Measurements from ENCODE around the gene ERGIC1.

The ERGIC1 gene

DNA sequence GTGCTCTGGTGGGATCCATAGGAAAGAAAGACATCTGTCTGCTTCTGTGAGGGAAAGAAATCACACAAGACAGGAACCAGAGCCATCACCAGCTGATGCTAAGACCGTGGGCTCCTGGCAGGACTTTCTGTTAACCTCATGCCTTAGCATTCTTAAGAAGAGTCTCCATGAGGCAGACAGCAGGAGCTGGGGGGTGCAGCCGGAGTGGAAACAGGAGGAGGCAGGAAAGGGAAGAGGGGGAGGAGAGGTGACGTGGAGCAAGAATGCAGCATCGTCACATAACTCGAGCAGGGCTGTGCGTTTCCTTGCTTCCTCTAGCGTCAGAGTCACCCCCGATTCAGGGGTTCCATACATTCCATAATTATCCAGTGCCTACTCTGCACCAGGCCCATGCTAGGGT lies 53.6 kb downstream of the ERGIC1 start:
- TF ChIP-seq, protein P1, sequence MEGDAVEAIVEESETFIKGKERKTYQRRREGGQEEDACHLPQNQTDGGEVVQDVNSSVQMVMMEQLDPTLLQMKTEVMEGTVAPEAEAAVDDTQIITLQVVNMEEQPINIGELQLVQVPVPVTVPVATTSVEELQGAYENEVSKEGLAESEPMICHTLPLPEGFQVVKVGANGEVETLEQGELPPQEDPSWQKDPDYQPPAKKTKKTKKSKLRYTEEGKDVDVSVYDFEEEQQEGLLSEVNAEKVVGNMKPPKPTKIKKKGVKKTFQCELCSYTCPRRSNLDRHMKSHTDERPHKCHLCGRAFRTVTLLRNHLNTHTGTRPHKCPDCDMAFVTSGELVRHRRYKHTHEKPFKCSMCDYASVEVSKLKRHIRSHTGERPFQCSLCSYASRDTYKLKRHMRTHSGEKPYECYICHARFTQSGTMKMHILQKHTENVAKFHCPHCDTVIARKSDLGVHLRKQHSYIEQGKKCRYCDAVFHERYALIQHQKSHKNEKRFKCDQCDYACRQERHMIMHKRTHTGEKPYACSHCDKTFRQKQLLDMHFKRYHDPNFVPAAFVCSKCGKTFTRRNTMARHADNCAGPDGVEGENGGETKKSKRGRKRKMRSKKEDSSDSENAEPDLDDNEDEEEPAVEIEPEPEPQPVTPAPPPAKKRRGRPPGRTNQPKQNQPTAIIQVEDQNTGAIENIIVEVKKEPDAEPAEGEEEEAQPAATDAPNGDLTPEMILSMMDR (IDR thresholded peaks at IDR 0.05; ENCODE audit: insufficient read depth, low read length, poor library complexity, severe bottlenecking): no peak
- no peak for DNase-seq (ENCODE audit: extremely low read depth, insufficient read length)
- Histone ChIP-seq H3K4me3 (replicated peaks; ENCODE audit: low read depth, low read length) (no peak overlapping the region), H3K36me3 (ENCODE audit: control insufficient read depth, insufficient read depth, low read length) (peaks cover 21% of the 10 kb centered on the region), H3K27me3 (replicated peaks; ENCODE audit: control insufficient read depth, insufficient read depth, low read length) (no peaks in the 10 kb centered on the region)

DNA sequence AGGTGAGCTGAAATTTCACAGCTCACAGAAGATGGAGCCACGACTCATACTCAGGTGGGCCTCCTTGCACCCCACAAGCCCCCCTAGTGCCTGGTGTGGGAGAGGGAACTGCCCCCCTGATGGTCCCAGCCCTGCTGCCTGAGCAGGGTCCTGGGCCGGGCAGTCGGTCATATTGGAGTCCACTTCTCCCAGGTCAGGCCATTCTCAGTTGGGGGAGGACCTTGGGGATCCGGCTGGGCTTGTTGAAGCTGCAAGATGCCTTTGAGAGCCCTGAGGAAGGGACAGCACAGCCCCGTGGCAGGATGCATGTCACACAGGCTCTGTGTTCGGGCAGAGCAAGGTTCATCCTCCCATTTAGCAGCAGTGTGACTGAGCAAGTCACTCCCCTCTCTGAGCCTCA lies 56.6 kb downstream of the ERGIC1 start:
- TF ChIP-seq, protein P1 (IDR thresholded peaks at IDR 0.05; ENCODE audit: insufficient read depth, low read length, poor library complexity, severe bottlenecking): no peak
- peaks cover 22% of the 10 kb centered on the region for H3K36me3 ChIP-seq (ENCODE audit: control insufficient read depth, insufficient read depth, low read length)
- H3K4me3 ChIP-seq (replicated peaks; ENCODE audit: low read depth, low read length): no peak overlapping the region
- DNase-seq (ENCODE audit: extremely low read depth, insufficient read length): no peak
- no peaks in the 10 kb centered on the region for H3K27me3 ChIP-seq (replicated peaks; ENCODE audit: control insufficient read depth, insufficient read depth, low read length)

DNA sequence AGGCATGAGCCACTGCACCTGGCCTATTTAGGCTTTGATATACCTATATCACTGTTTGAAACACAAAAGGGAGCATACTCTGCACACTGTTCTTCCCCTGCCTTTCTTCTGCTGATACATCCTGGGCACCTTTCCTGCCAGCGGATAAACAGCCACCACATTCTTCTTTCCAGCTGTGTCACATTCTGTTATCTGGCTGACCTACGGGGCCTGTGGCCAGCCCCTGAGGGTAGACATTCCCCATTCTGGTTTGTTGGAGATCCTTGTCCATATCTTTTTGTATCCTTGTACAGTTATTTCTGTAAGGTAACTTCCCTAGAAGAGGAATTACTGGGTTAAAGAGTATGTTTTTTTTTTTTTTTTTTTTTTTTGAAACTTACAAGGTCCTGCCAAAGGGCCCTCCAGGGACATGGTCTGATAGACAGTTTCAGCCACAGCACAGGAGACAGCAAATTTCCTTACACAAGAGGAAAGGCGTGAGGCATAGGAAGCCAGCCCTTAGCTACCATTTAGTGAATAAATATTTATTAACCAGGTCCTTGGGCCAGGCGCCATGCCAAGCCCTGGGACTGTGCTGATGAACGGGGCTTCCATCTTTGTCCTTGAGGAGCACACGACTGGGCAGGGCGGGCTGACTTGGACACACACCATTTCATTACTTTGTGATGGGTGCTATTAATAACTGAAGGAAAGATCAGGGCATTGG lies 57.8 kb downstream of the ERGIC1 start:
- H3K27me3 ChIP-seq (replicated peaks; ENCODE audit: control insufficient read depth, insufficient read depth, low read length): no peaks in the 10 kb centered on the region
- H3K4me3 ChIP-seq (replicated peaks; ENCODE audit: low read depth, low read length): no peak overlapping the region
- H3K36me3 ChIP-seq (ENCODE audit: control insufficient read depth, insufficient read depth, low read length): peaks cover 17% of the 10 kb centered on the region
- DNase-seq (ENCODE audit: extremely low read depth, insufficient read length): no peak
- TF ChIP-seq, protein P1 (IDR thresholded peaks at IDR 0.05; ENCODE audit: insufficient read depth, low read length, poor library complexity, severe bottlenecking): no peak

DNA sequence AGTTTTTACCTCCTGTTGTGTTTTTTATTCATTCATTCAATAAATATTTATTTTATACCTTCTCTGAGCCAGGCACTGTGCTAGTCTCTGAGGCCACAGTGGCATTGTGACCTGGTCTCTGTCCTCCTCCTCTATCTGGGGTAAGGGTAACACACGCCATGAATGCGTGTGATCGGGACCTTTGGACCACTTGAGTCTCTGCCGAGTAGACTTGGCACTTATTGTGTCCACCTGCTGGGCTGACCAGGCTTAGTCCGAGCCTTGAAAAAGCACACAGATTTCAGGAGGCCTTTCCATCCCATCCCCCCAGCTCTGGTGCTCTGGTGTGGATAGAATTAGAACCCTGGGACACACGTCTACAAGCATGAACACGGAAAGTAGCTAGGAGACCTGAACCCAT lies 58.7 kb downstream of the ERGIC1 start:
- Histone ChIP-seq H3K4me3 (replicated peaks; ENCODE audit: low read depth, low read length) (no peak overlapping the region), H3K27me3 (replicated peaks; ENCODE audit: control insufficient read depth, insufficient read depth, low read length) (no peaks in the 10 kb centered on the region), H3K36me3 (ENCODE audit: control insufficient read depth, insufficient read depth, low read length) (peaks cover 17% of the 10 kb centered on the region)
- no peak for DNase-seq (ENCODE audit: extremely low read depth, insufficient read length)
- TF ChIP-seq, protein P1 (IDR thresholded peaks at IDR 0.05; ENCODE audit: insufficient read depth, low read length, poor library complexity, severe bottlenecking): no peak

DNA sequence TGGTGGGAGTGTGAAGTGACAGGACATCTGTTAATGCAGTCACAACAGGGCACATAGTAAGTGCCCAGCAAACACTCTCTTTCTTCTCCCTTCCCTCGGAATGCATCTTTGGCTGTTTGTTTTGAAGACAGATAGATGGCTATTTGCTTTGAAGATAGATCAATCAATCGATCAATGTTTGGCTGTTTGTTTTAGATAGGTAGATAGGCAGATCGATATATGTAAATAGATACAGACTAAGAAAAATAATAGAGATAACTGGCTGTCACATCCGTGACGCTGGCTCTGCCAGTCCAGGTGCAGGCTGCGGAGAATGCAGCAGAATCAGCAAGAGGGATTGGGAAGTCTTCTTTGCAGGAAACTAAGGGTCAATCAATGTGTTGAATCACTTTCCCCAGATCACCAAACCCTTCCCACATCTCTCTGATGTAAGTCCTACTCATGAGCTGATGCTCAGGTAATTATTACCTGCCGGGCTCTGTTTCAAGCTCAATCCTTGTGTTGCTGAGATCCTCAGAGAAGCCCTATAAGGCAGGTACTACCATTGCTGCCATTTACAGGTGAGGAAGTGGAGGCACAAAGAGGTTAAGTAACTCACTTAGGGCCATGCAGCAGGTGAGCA lies 60.8 kb downstream of the ERGIC1 start:
- TF ChIP-seq, protein P1 (IDR thresholded peaks at IDR 0.05; ENCODE audit: insufficient read depth, low read length, poor library complexity, severe bottlenecking): no peak
- H3K36me3 ChIP-seq (ENCODE audit: control insufficient read depth, insufficient read depth, low read length): peaks cover 21% of the 10 kb centered on the region

More for the DNA sequence above, 60.8 kb downstream of the ERGIC1 start:
- no peaks in the 10 kb centered on the region for H3K27me3 ChIP-seq (replicated peaks; ENCODE audit: control insufficient read depth, insufficient read depth, low read length)
- H3K4me3 ChIP-seq (replicated peaks; ENCODE audit: low read depth, low read length): no peak overlapping the region
- no peak for DNase-seq (ENCODE audit: extremely low read depth, insufficient read length)
